IMR-90 (cell line): Measurements from ENCODE around the gene RIPK4. TPM values are rescaled to one million over a fixed set of nuclear protein-coding genes. Genes with fewer than 3 reads are reported as not detected.

ENCODE experiments used
- ATAC-seq: fragments of 200-7000 bp; cut with Tn5 transposase; 2 replicates; pipeline ENCODE4 v1.9.1; 2020; ENCODE audit warnings: low read depth, mild to moderate bottlenecking, moderate library complexity
- BruUV-seq: library from RNA; stranded (reverse); fragments of 400-500 nt; replicated peaks from 2 replicates; lab custom pipeline; 2021; lab: Mats Ljungman, UMichigan
- CTCF ChIA-PET: fragments of 300-600 bp; formaldehyde crosslinking; extraction: SDS; loops from one replicate; lab custom pipeline; 2021; ENCODE audit warnings: antibody characterized with exemption; lab: Yijun Ruan, JAX
- POLR2A ChIA-PET: fragments of 300-600 bp; sonication (Branson Sonifier 250); formaldehyde crosslinking; loops from one replicate; lab custom pipeline; 2022; ENCODE audit warnings: antibody characterized with exemption; ENCODE audit not compliant: unreplicated experiment; lab: Charles Lee
- DNase-seq: peaks from one replicate; pipeline ENCODE4 v3.0.0; 2013
- H2AFZ ChIP-seq: replicated peaks from 2 replicates; pipeline ENCODE3; 2013; ENCODE audit warnings: low read length, mild to moderate bottlenecking; ENCODE audit not compliant: poor library complexity
- H2AK5ac ChIP-seq: 2 replicates; pipeline ENCODE4 v1.6.1; 2013; ENCODE audit warnings: low read depth, low read length, inconsistent platforms
- H2AK9ac ChIP-seq: replicated peaks from 2 replicates; pipeline ENCODE3; 2013; ENCODE audit warnings: mild to moderate bottlenecking, low read depth, low read length, moderate library complexity; ENCODE audit not compliant: poor library complexity
- H2BK120ac ChIP-seq: 2 replicates; pipeline ENCODE4 v1.6.1; 2013; ENCODE audit warnings: low read depth, low read length, inconsistent platforms
- H2BK15ac ChIP-seq: 3 replicates; pipeline ENCODE4 v1.6.1; 2013; ENCODE audit warnings: low read depth, low read length, inconsistent platforms
- H2BK20ac ChIP-seq: 2 replicates; pipeline ENCODE4 v1.6.1; 2013; ENCODE audit warnings: low read depth, mild to moderate bottlenecking, inconsistent platforms, low read length, moderate library complexity
- H2BK5ac ChIP-seq: 2 replicates; pipeline ENCODE4 v1.6.1; 2013; ENCODE audit warnings: mild to moderate bottlenecking, low read depth, low read length, inconsistent platforms; ENCODE audit not compliant: poor library complexity, severe bottlenecking
- H3K14ac ChIP-seq: replicated peaks from 2 replicates; pipeline ENCODE4 v1.6.1; 2013; ENCODE audit warnings: low read depth, low read length, inconsistent platforms
- H3K18ac ChIP-seq: 2 replicates; pipeline ENCODE4 v1.6.1; 2013; ENCODE audit warnings: low read depth, low read length, control low read depth
- H3K23ac ChIP-seq: 2 replicates; pipeline ENCODE4 v1.6.1; 2013; ENCODE audit warnings: low read depth, low read length, inconsistent platforms
- H3K27ac ChIP-seq: 2 replicates; pipeline ENCODE4 v1.5.1; 2013; ENCODE audit warnings: mild to moderate bottlenecking, control low read depth, low read length; ENCODE audit not compliant: insufficient read depth
- H3K27me3 ChIP-seq: 2 replicates; pipeline ENCODE4 v1.6.1; 2013; ENCODE audit warnings: low read length; ENCODE audit not compliant: control insufficient read depth, insufficient read depth
- H3K36me3 ChIP-seq: 2 replicates; pipeline ENCODE4 v1.6.1; 2013; ENCODE audit warnings: low read length, mixed read lengths; ENCODE audit not compliant: control insufficient read depth, insufficient read depth
- H3K4ac ChIP-seq: 2 replicates; pipeline ENCODE4 v1.6.1; 2013; ENCODE audit warnings: low read depth, low read length, inconsistent platforms
- H3K4me1 ChIP-seq: 2 replicates; pipeline ENCODE4 v1.6.1; 2013; ENCODE audit warnings: low read length, mixed read lengths; ENCODE audit not compliant: control insufficient read depth, insufficient read depth
- H3K4me2 ChIP-seq: 2 replicates; pipeline ENCODE4 v1.6.1; 2013; ENCODE audit warnings: low read depth, mild to moderate bottlenecking, control low read depth, low read length, moderate library complexity
- H3K4me3 ChIP-seq: 2 replicates; pipeline ENCODE4 v1.5.1; 2013; ENCODE audit warnings: low read depth, mild to moderate bottlenecking, control low read depth, low read length, moderate library complexity; ENCODE audit not compliant: insufficient read depth
- H3K56ac ChIP-seq: 2 replicates; pipeline ENCODE4 v1.6.1; 2013; ENCODE audit warnings: low read length, inconsistent platforms; ENCODE audit not compliant: insufficient read depth; ENCODE audit errors: extremely low read depth
- H3K79me1 ChIP-seq, 2 experiments: 2 replicates each; pipeline ENCODE4 v1.6.1; 2013; ENCODE audit warnings: low read length in 2 of 2, inconsistent platforms in 1 of 2, low read depth in 1 of 2
- H3K9ac ChIP-seq: 2 replicates; pipeline ENCODE4 v1.6.1; 2013; ENCODE audit warnings: low read depth, low read length, control low read depth
- H3K9me1 ChIP-seq: 2 replicates; pipeline ENCODE4 v1.6.1; 2013; ENCODE audit warnings: low read length, inconsistent platforms; ENCODE audit not compliant: insufficient read depth
- H3K9me3 ChIP-seq: 2 replicates; pipeline ENCODE4 v1.6.1; 2013; ENCODE audit warnings: low read length; ENCODE audit not compliant: control insufficient read depth, insufficient read depth
- H4K20me1 ChIP-seq: 2 replicates; pipeline ENCODE4 v1.6.1; 2013; ENCODE audit warnings: low read length, inconsistent platforms; ENCODE audit not compliant: insufficient read depth
- H4K5ac ChIP-seq: 2 replicates; pipeline ENCODE4 v1.6.1; 2013; ENCODE audit warnings: mild to moderate bottlenecking, low read depth, low read length, control low read depth
- H4K8ac ChIP-seq, 2 experiments: 2 replicates each; pipeline ENCODE4 v1.6.1; 2013; ENCODE audit warnings: low read depth in 2 of 2, low read length in 2 of 2, control low read depth in 1 of 2, inconsistent platforms in 1 of 2
- H4K91ac ChIP-seq: 2 replicates; pipeline ENCODE4 v1.6.1; 2013; ENCODE audit warnings: low read depth, low read length, inconsistent platforms; ENCODE audit not compliant: insufficient read depth
- BHLHE40 ChIP-seq: fragments of 150-350 bp; IDR thresholded peaks from 2 replicates; pipeline ENCODE4 v1.6.1; 2016; ENCODE audit warnings: mild to moderate bottlenecking, low read depth, low read length
- CEBPB ChIP-seq: IDR thresholded peaks from 2 replicates; pipeline ENCODE4 v1.6.1; 2012; ENCODE audit warnings: low read depth, low read length, improper control_type of control experiment
- CHD1 ChIP-seq: IDR thresholded peaks from 2 replicates; pipeline ENCODE4 v1.6.1; 2012; ENCODE audit warnings: low read depth, low read length, improper control_type of control experiment
- CTCF ChIP-seq: conservative IDR thresholded peaks from 2 replicates; pipeline ENCODE4 v1.5.1; 2012; ENCODE audit warnings: mild to moderate bottlenecking, low read depth, low read length, improper control_type of control experiment
- FOS ChIP-seq: fragments of 150-350 bp; IDR thresholded peaks from 2 replicates; pipeline ENCODE4 v1.6.1; 2016; ENCODE audit warnings: low read depth, low read length
- MAFK ChIP-seq: IDR thresholded peaks from 2 replicates; pipeline ENCODE4 v1.6.1; 2012; ENCODE audit warnings: low read depth, low read length, improper control_type of control experiment
- MAZ ChIP-seq: IDR thresholded peaks from 2 replicates; pipeline ENCODE4 v1.6.1; 2012; ENCODE audit warnings: low read depth, mild to moderate bottlenecking, low read length, improper control_type of control experiment, moderate library complexity, borderline replicate concordance
- MXI1 ChIP-seq: IDR thresholded peaks from 2 replicates; pipeline ENCODE4 v1.6.1; 2012; ENCODE audit warnings: low read depth, mild to moderate bottlenecking, low read length, moderate library complexity, borderline replicate concordance
- NFE2L2 ChIP-seq: fragments of 150-350 bp; IDR thresholded peaks from 2 replicates; pipeline ENCODE4 v1.6.1; 2016; ENCODE audit warnings: low read depth, mild to moderate bottlenecking, low read length
- POLR2A ChIP-seq: IDR thresholded peaks from 2 replicates; pipeline ENCODE4 v1.6.1; 2012; ENCODE audit warnings: mild to moderate bottlenecking, low read depth, low read length
- RAD21 ChIP-seq: IDR thresholded peaks from 2 replicates; pipeline ENCODE4 v1.6.1; 2012; ENCODE audit warnings: low read length, improper control_type of control experiment
- RCOR1 ChIP-seq: IDR thresholded peaks from 2 replicates; pipeline ENCODE4 v1.6.1; 2012; ENCODE audit warnings: mild to moderate bottlenecking, low read length, improper control_type of control experiment; ENCODE audit not compliant: insufficient replicate concordance
- RFX5 ChIP-seq: IDR thresholded peaks from 2 replicates; pipeline ENCODE4 v1.8.0; 2012; ENCODE audit warnings: low read depth, mild to moderate bottlenecking, low read length, moderate library complexity
- SMC3 ChIP-seq: fragments of 150-350 bp; IDR thresholded peaks from 2 replicates; pipeline ENCODE4 v1.6.1; 2016; ENCODE audit warnings: low read depth, mild to moderate bottlenecking, antibody characterized with exemption, low read length, moderate library complexity
- WGBS, 2 experiments: methylation state at CpG; one replicate each; pipeline versions ENCODE4 v1.1.5 to v1.1.7; 2013; ENCODE audit warnings: missing lambda C conversion rate in 2 of 2; ENCODE audit not compliant: insufficient read length in 1 of 2; ENCODE audit errors: extremely low coverage in 2 of 2; 5-methylcytosine and 5-hydroxymethylcytosine counted together
- dilution Hi-C: fragments of 300-500 bp; cut with HindIII; formaldehyde crosslinking; loops from one replicate; pipeline ENCODE4 v1.14.3; 2018; ENCODE audit warnings: low sequenced_read_pairs; ENCODE audit not compliant: unreplicated experiment
- in situ Hi-C: fragments of 300-500 bp; cut with MboI; formaldehyde crosslinking; loops from 3 replicates; pipeline ENCODE4 v1.14.3; 2019; ENCODE audit warnings: low sequenced_read_pairs, inconsistent platforms, mixed read lengths
- intact Hi-C: fragments of 100-400 bp; cut with micrococcal nuclease; formaldehyde crosslinking; loops from 2 replicates; pipeline ENCODE4 v1.10.0; 2022
- polyA plus RNA-seq, 3 experiments: library from polyadenylated mRNA; depleted of rRNA; stranded (reverse); fragments of >200 nt; gene quantifications; 2 replicates each; pipeline ENCODE4 v1.2.3, GENCODE V29; 2012; ENCODE audit warnings: low replicate concordance in 1 of 3
- total RNA-seq: library from RNA; depleted of rRNA; stranded (reverse); fragments of >200 nt; gene quantifications from 2 replicates; pipeline ENCODE4 v1.2.3, GENCODE V29; 2012
- TF ChIP-seq, protein P1 (sequence below): fragments of 150-350 bp; IDR thresholded peaks from 2 replicates; pipeline ENCODE4 v1.6.1; 2016; ENCODE audit warnings: low read depth, mild to moderate bottlenecking, low read length, moderate library complexity, borderline replicate concordance
- TF ChIP-seq, protein P2 (sequence below): fragments of 150-350 bp; IDR thresholded peaks from 2 replicates; pipeline ENCODE4 v1.6.1; 2017; ENCODE audit warnings: mild to moderate bottlenecking, antibody characterized with exemption, low read length, low read depth

The RIPK4 gene
- total and polyA plus RNA-seq, 2 of the 4 experiments (the other 2 are of a cell fraction) = under 0.01 to 0.03 TPM

- CTCF ChIA-PET = interaction anchor here (0.6 to 2.9 kb wide), 2 partner anchors 157 to 486 kb away, joined by 3 to 21 read pairs; no protein-coding TSS in a partner anchor
- H2AFZ ChIP-seq = no peak overlapping the region
- H3K4me2 ChIP-seq = no peak overlapping the region
- H3K18ac ChIP-seq = no peak overlapping the region
- H3K27me3 ChIP-seq = peaks cover 88% of the 10 kb centered on the region
- no peak overlapping the region; the same call in 1 of the 2 replicates for H3K23ac ChIP-seq
- no peak overlapping the region for H2BK5ac ChIP-seq
- no peaks in the 10 kb centered on the region for H3K79me1 ChIP-seq
- dilution Hi-C loops = no loop called here
- no peak overlapping the region for H2AK9ac ChIP-seq
- no peak overlapping the region for H3K27ac ChIP-seq
- H4K20me1 ChIP-seq = no peaks in the 10 kb centered on the region
- H3K9me1 ChIP-seq = no peaks in the 10 kb centered on the region
- in situ Hi-C loops = loop anchor here (5.0 kb wide), 1 partner anchor 152 kb away; no protein-coding TSS in a partner anchor
- H3K9me3 ChIP-seq = peaks cover 5% of the 10 kb centered on the region; the same call in 1 of the 2 replicates
- H3K4me3 ChIP-seq = no peak overlapping the region
- peaks cover 4% of the 10 kb centered on the region for H3K4me1 ChIP-seq
- intact Hi-C loops = no loop called here
- no peak overlapping the region for H2AK5ac ChIP-seq
- no peak overlapping the region for H3K9ac ChIP-seq
- POLR2A ChIA-PET = no interaction called here
- BruUV-seq = no TSS peak
- no peak overlapping the region for H4K8ac ChIP-seq
- H3K4ac ChIP-seq = no peak overlapping the region
- WGBS, 2 experiments = 70% methylated on average over 3 of the region's 7 CpGs; no CpG with 5 or more reads in 1 of the 2 experiments
- no peak overlapping the region for H4K5ac ChIP-seq
- H2BK120ac ChIP-seq = no peak overlapping the region
- H2BK20ac ChIP-seq = no peak overlapping the region
- H3K36me3 ChIP-seq = no peaks in the 10 kb centered on the region
- ATAC-seq (no peak), DNase-seq (no peak)
- H4K91ac ChIP-seq = no peak overlapping the region
- H2BK15ac ChIP-seq = no peak overlapping the region
- H3K56ac ChIP-seq = no peak overlapping the region
- H3K14ac ChIP-seq = no peak overlapping the region
- TF ChIP-seq MAFK = no peak
- no peak for TF ChIP-seq RAD21
- no peak for TF ChIP-seq POLR2A
- no peak for TF ChIP-seq FOS
- TF ChIP-seq CTCF = no peak
- TF ChIP-seq, protein P1, sequence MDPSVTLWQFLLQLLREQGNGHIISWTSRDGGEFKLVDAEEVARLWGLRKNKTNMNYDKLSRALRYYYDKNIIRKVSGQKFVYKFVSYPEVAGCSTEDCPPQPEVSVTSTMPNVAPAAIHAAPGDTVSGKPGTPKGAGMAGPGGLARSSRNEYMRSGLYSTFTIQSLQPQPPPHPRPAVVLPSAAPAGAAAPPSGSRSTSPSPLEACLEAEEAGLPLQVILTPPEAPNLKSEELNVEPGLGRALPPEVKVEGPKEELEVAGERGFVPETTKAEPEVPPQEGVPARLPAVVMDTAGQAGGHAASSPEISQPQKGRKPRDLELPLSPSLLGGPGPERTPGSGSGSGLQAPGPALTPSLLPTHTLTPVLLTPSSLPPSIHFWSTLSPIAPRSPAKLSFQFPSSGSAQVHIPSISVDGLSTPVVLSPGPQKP = no peak
- no peak for TF ChIP-seq SMC3
- no peak for TF ChIP-seq RCOR1
- no peak for TF ChIP-seq MXI1
- no peak for TF ChIP-seq CHD1
- TF ChIP-seq MAZ = no peak
- TF ChIP-seq NFE2L2 = no peak
- no peak for TF ChIP-seq CEBPB
- TF ChIP-seq RFX5 = no peak
- TF ChIP-seq, protein P2, sequence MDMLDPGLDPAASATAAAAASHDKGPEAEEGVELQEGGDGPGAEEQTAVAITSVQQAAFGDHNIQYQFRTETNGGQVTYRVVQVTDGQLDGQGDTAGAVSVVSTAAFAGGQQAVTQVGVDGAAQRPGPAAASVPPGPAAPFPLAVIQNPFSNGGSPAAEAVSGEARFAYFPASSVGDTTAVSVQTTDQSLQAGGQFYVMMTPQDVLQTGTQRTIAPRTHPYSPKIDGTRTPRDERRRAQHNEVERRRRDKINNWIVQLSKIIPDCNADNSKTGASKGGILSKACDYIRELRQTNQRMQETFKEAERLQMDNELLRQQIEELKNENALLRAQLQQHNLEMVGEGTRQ = no peak
- TF ChIP-seq BHLHE40 = no peak
Measured at GRCh38 chr21:41769521-41769920, 2.7 kb upstream of the RIPK4 start.
